Activated CD4-positive, alpha-beta memory T cell treated with anti-CD3 and anti-CD28 coated beads for 36 hours (primary cell): ENCODE data around the gene RERG. TPM values are rescaled to one million over a fixed set of nuclear protein-coding genes. Genes with fewer than 3 reads are reported as not detected.

ENCODE experiments used
- CTCF ChIA-PET: fragments of 350-600 bp; sonication (Branson Sonifier 250); formaldehyde crosslinking; loops from one replicate; lab custom pipeline; 2021; ENCODE audit warnings: antibody characterized with exemption, inconsistent platforms; lab: Charles Lee
- POLR2A ChIA-PET: fragments of 350-600 bp; sonication (Branson Sonifier 250); formaldehyde crosslinking; loops from one replicate; lab custom pipeline; 2021; ENCODE audit warnings: antibody characterized with exemption; lab: Charles Lee
- DNase-seq: peaks from one replicate; pipeline ENCODE4 v3.0.0-alpha.2; 2020
- H3K27ac Mint-ChIP-seq: one replicate; pipeline ENCODE4 v1.8.0; 2021; ENCODE audit warnings: mixed read lengths
- H3K27me3 Mint-ChIP-seq: one replicate; pipeline ENCODE4 v1.8.0; 2021; ENCODE audit warnings: mixed read lengths
- H3K36me3 Mint-ChIP-seq: one replicate; pipeline ENCODE4 v1.8.0; 2021; ENCODE audit warnings: mixed read lengths
- H3K4me1 Mint-ChIP-seq: one replicate; pipeline ENCODE4 v1.8.0; 2021; ENCODE audit warnings: low read depth, mixed read lengths
- H3K4me3 Mint-ChIP-seq: one replicate; pipeline ENCODE4 v1.8.0; 2021; ENCODE audit warnings: mild to moderate bottlenecking, mixed read lengths
- H3K9me3 Mint-ChIP-seq: one replicate; pipeline ENCODE4 v1.8.0; 2021; ENCODE audit warnings: mixed read lengths
- intact Hi-C: fragments of 100-400 bp; cut with micrococcal nuclease; formaldehyde crosslinking; loops from one replicate; pipeline ENCODE4 v1.15.1; 2023
- total RNA-seq, 2 experiments: library from RNA; stranded (reverse); gene quantifications; one replicate each; pipeline ENCODE4 v1.2.3, GENCODE V29; 2021

Gene RERG, protein sequence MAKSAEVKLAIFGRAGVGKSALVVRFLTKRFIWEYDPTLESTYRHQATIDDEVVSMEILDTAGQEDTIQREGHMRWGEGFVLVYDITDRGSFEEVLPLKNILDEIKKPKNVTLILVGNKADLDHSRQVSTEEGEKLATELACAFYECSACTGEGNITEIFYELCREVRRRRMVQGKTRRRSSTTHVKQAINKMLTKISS
- total RNA-seq, result not detected

DNA sequence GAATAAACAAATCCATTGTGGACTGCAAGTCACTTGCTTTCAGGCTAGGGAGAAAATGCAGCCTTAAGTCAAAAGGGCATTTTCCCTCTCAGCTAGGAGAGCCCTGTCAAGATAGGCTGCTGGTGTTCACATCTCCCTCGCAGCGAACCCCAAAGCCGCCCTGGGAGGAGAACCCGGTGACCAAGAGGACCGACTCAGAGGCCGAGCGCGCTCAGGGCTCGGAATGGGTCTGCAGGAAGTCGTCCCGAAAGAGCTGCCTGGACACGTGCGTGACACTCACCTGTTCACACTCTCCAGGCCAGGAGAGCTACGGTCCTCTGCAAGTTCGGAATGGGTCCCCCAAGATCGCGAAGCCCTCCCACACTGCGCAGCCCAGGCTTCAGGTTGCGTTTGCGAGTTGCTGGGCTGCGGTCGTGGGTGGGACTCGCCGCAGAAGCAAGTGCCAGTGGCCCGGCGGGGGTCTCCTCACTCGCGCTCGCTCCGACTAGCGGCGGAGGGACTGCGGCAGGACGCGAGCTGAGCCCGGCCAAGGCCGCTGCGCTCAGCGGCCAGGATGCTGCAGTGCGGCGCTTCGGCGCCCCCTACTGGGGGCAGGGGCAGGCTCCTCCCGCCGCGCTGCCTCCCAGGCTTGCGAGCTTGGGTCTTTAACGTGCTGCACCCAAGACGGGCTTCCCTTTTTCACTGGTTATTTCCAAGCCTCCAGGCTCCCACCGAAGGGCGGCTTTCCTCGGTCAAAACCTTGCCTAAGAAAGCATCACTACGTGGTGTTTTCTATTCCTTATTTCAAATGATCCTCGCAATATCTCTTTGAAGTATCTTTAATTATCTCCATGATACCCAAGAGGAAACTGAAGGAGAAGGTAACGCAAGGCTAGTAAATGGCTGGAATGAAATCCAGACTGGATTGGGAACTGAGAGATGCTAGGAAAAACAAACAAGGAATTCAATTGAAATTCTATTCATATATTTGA, at the start of gene RERG:
Gene RERG (minus strand): TSS at position 503 of the 971 bp plus-strand sequence. CDS start 3,928 bp downstream, outside the sequence.
- POLR2A ChIA-PET, result no interaction called here
- Mint-ChIP-seq H3K4me3 (peak within 1 kb of the TSS; percentile 55), H3K36me3 (no peaks in the 10 kb centered on the region), H3K4me1 (no peaks in the 10 kb centered on the region), H3K9me3 (no peaks in the 10 kb centered on the region), H3K27ac (no peak within 1 kb of the TSS), H3K27me3 (peaks cover 19% of the 10 kb centered on the region)
- DNase-seq, result peak; percentile 79
- CTCF ChIA-PET, result interaction anchor here (0.6 to 4.3 kb wide), 45 partner anchors 8 to 543 kb away, joined by 3 to 47 read pairs (median 4); no protein-coding TSS in a partner anchor
- intact Hi-C loops, result loop anchor here (1.0 to 2.0 kb wide), 4 partner anchors 70 to 498 kb away; no protein-coding TSS in a partner anchor

DNA sequence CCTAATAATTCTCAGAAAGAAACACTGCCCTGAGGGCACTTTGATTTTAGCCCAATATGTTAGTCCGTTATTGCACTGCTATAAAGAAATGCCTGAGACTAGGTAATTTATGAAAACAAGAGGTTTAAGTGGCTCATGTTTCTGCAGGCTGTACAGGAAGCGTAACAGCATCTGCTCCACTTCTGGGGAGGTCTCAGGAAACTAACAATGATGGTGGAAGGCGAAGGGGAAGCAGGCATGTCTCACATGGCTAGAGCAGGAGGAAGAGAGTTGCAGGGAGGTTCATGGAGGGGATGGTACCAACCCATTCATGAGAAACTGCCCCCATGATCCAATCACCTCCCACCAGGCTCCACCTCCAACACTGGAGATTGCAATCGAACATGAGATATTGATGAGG, 49.4 kb upstream of the RERG start:
- CTCF ChIA-PET, result interaction anchor here (0.8 to 2.0 kb wide), 2 partner anchors 50 to 319 kb away, joined by 3 to 15 read pairs; partner anchors contain the start of gene RERG

DNA sequence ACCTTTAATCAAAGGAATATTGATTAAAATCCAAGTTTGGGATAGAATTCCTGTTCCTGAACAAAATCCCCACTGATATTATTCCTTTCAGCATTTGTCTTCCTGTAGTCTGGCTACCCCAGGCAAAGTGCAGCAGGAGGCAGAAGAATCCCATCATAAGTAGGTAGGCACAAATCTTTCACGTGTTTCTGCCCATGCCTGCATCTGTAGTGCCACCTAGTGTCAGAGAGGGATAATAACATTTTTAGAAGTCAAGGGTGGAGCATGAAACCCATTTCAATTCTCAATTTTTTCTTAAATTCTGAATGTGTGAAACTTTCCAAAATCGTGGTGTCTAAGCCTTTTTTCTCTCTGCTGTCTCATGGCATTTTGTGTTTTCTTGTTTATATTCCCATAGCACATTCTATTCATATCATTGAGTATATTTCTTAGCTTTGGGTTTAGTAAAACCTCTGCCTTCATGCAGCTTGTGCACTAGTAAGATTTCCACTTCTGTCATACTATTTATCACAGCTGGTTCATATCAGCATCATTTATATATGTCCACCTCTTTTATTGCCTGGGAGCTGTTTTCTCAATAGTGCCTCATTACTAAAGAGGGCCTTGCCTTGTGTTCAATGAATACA, 47.8 kb upstream of the RERG start:
- POLR2A ChIA-PET, result no interaction called here
- H3K36me3 Mint-ChIP-seq, result no peaks in the 10 kb centered on the region
- H3K9me3 Mint-ChIP-seq, result no peaks in the 10 kb centered on the region
- H3K27ac Mint-ChIP-seq, result no peak overlapping the region
- CTCF ChIA-PET, result interaction anchor here (0.6 to 2.0 kb wide), 16 partner anchors 8 to 639 kb away, joined by 3 to 17 read pairs (median 4); partner anchors contain the start of gene RERG
- no peak overlapping the region for H3K4me3 Mint-ChIP-seq
- intact Hi-C loops, result loop anchor here (1.0 to 5.0 kb wide), 2 partner anchors 42 to 547 kb away; no protein-coding TSS in a partner anchor
- peaks cover 2% of the 10 kb centered on the region for H3K27me3 Mint-ChIP-seq
- no peaks in the 10 kb centered on the region for H3K4me1 Mint-ChIP-seq
- peak; percentile 45 for DNase-seq

More for the DNA sequence above, 49.4 kb upstream of the RERG start:
- intact Hi-C loops, result loop anchor here (10.0 kb wide), 1 partner anchor 584 kb away; no protein-coding TSS in a partner anchor
- Mint-ChIP-seq H3K4me1 (peaks cover 2% of the 10 kb centered on the region), H3K27me3 (peaks cover 2% of the 10 kb centered on the region), H3K9me3 (no peaks in the 10 kb centered on the region), H3K4me3 (no peak overlapping the region), H3K27ac (no peak overlapping the region), H3K36me3 (no peaks in the 10 kb centered on the region)
- DNase-seq, result no peak
- POLR2A ChIA-PET, result no interaction called here

DNA sequence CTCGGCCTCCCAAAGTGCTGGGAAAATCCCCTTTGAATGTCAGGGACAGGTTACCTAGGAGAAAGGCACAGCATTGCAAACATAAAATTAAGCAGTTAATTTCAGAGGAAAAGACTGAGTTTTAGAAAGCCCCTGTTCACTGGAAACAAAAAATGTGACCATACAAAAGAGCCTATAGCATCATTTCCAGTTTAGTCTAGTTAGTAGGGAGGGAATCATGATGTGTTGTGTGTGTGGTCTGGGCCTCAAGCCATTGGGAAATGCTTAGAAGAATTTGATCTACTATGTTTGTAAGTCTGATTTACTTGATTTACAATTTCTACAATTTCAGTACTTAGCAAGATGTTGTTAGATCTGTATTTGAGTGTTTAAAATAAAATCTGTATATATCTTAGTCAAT, 47.1 kb upstream of the RERG start:
- H3K4me1 Mint-ChIP-seq, result no peaks in the 10 kb centered on the region
- CTCF ChIA-PET, result no interaction called here
- intact Hi-C loops, result loop anchor here (5.0 kb wide), 1 partner anchor 546 kb away; no protein-coding TSS in a partner anchor
- H3K36me3 Mint-ChIP-seq, result no peaks in the 10 kb centered on the region
- DNase-seq, result no peak
- POLR2A ChIA-PET, result no interaction called here
- no peaks in the 10 kb centered on the region for H3K27me3 Mint-ChIP-seq
- H3K27ac Mint-ChIP-seq, result no peak overlapping the region
- no peaks in the 10 kb centered on the region for H3K9me3 Mint-ChIP-seq
- no peak overlapping the region for H3K4me3 Mint-ChIP-seq

DNA sequence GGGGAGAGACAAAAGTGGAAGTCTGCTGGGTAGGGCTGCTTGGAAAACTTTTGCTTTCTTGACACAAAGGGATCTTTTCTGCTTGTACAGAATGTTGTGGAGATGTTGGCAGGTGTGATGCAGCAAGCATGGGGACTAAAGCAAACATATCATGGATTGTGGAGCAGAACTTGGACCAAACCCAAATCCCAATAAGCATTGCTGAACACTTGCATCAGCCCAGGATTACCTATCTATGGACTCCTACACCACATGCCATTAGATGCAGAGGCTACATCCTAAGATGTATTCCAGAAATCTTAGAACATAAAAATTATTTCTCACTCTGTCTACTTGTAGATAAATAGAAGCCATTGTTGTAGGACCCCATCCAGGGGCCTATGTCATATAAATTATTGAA, 44.7 kb upstream of the RERG start:
- ChIA-PET CTCF (interaction anchor here (0.5 to 1.7 kb wide), 3 partner anchors 10 to 636 kb away, joined by 3 to 7 read pairs (median 4); no protein-coding TSS in a partner anchor), POLR2A (no interaction called here)
- Mint-ChIP-seq H3K27ac (no peak overlapping the region), H3K4me3 (no peak overlapping the region), H3K36me3 (no peaks in the 10 kb centered on the region), H3K27me3 (no peaks in the 10 kb centered on the region), H3K4me1 (no peaks in the 10 kb centered on the region), H3K9me3 (no peaks in the 10 kb centered on the region)
- intact Hi-C loops, result loop anchor here (5.0 kb wide), 1 partner anchor 544 kb away; no protein-coding TSS in a partner anchor
- DNase-seq, result no peak

DNA sequence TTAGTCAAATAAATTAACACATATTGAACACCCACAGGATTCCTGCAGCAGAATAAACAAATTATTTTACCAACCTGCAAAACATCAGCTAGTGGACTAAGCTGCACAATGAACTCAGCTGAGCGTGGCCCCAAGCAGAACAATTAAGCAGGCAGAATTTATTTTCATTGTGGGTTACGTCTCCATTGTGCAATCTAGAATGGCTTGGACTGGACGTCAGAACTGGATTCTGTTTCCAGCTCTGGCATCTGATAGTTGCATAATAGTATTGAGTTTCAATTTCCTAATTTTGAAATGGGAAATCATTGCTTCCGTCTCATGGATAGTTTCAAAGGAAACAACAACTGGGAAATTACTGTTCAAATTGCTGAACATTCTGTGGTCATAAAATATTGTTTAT, 35.5 kb upstream of the RERG start:
- H3K9me3 Mint-ChIP-seq, result peaks cover 9% of the 10 kb centered on the region
- H3K4me3 Mint-ChIP-seq, result no peak overlapping the region
- CTCF ChIA-PET, result no interaction called here

DNA sequence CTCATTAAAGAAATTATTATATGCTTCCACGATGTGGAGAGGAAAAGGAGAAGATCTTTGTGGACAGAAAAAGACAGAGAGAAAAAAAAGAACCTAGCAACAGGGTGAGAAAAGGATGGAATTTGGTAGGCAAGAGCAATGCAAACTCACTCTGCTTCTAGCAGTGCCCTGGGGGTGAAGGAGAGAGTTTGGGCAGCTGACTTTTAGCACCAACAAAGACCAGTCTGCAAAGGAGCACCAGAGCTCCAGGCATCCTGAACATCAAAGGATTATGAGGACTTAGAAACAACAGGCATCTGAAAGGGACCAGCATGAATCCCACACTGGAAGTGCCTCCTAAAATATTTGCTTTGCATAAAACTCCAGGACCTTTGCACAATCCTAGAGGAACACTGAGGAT, 32.8 kb upstream of the RERG start:
- no peaks in the 10 kb centered on the region for H3K4me1 Mint-ChIP-seq
- CTCF ChIA-PET, result interaction anchor here (0.6 kb wide), 2 partner anchors 23 to 73 kb away, joined by 3 to 4 read pairs; no protein-coding TSS in a partner anchor
- no peak for DNase-seq
- no peak overlapping the region for H3K27ac Mint-ChIP-seq
- peaks cover 9% of the 10 kb centered on the region for H3K9me3 Mint-ChIP-seq
- no peak overlapping the region for H3K4me3 Mint-ChIP-seq
- H3K36me3 Mint-ChIP-seq, result no peaks in the 10 kb centered on the region
- intact Hi-C loops, result no loop called here
- H3K27me3 Mint-ChIP-seq, result peaks cover 39% of the 10 kb centered on the region
- POLR2A ChIA-PET, result no interaction called here

More for the DNA sequence above, 35.5 kb upstream of the RERG start:
- H3K36me3 Mint-ChIP-seq, result no peaks in the 10 kb centered on the region
- DNase-seq, result no peak
- no peaks in the 10 kb centered on the region for H3K4me1 Mint-ChIP-seq
- no peak overlapping the region for H3K27ac Mint-ChIP-seq
- intact Hi-C loops, result no loop called here
- POLR2A ChIA-PET, result no interaction called here
- H3K27me3 Mint-ChIP-seq, result peaks cover 28% of the 10 kb centered on the region

DNA sequence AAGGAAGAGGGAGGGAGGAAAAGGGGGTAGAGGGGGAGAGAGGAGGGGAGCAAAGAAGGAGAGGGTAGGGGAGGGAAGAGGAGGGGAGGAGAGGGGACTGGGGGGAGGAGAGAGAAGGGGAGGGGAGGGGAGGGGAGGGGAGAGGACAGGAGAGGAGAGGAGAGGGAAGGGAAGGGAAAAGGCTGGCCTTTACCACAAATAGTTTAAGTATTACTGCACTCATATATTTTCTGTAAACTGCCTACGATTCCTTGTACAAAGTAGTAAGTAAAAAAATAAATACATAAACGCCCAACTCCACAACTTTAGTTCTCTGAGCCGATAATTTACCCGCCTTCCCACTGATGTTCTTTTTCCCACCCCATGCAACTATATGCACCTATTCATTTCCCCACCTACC, 23.7 kb upstream of the RERG start:
- intact Hi-C loops, result no loop called here
- POLR2A ChIA-PET, result no interaction called here

DNA sequence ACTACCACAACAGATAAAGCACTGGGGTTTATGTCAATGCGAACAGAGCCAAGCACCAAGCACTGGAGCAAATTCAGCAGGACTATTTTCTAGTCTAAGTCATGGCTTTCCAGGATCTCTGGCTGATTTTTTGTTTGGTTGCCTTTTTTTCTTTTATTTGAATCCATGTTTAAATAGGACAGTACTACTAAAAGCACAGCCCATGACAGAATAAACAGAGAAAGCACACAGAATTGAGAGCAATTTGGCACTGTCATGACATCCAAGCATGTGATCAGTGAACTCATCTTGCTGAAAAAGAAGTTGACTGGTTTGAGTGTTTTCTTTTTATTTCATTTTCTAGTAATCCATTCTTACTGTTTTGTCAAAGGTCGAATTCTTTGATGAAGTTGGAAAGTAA, 23.1 kb upstream of the RERG start:
- Mint-ChIP-seq H3K9me3 (no peaks in the 10 kb centered on the region), H3K4me1 (no peaks in the 10 kb centered on the region), H3K36me3 (peaks cover 4% of the 10 kb centered on the region), H3K27me3 (peaks cover 49% of the 10 kb centered on the region), H3K27ac (no peak overlapping the region), H3K4me3 (no peak overlapping the region)
- no peak for DNase-seq
- CTCF ChIA-PET, result no interaction called here
- intact Hi-C loops, result no loop called here
- POLR2A ChIA-PET, result no interaction called here

More for the DNA sequence above, 23.7 kb upstream of the RERG start:
- no peak for DNase-seq
- H3K9me3 Mint-ChIP-seq, result no peaks in the 10 kb centered on the region
- no peak overlapping the region for H3K4me3 Mint-ChIP-seq
- peaks cover 48% of the 10 kb centered on the region for H3K27me3 Mint-ChIP-seq
- H3K27ac Mint-ChIP-seq, result no peak overlapping the region
- peaks cover 4% of the 10 kb centered on the region for H3K36me3 Mint-ChIP-seq
- H3K4me1 Mint-ChIP-seq, result no peaks in the 10 kb centered on the region
- CTCF ChIA-PET, result no interaction called here

DNA sequence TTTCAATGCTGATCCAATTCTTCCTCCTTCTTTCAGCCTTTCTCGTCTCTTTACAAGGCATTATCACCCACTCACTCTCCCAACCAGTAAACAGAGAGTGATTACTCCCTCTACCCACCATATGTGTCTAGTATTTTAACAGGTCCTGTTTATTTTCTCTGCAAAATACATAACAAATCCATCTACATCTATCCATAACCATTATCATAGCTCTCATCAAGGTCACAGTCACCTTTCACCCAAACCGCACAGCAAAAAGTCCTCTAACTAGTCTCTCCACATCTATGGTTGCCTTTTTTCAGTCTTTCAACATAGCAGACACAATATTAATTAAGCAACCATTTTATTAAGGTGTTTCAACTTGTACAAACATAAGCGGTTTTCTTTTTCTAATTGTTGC, 21.9 kb upstream of the RERG start:
- Mint-ChIP-seq H3K4me1 (no peaks in the 10 kb centered on the region), H3K9me3 (no peaks in the 10 kb centered on the region), H3K27ac (no peak overlapping the region), H3K4me3 (no peak overlapping the region), H3K36me3 (peaks cover 4% of the 10 kb centered on the region), H3K27me3 (peaks cover 49% of the 10 kb centered on the region)
- no peak for DNase-seq
- ChIA-PET CTCF (interaction anchor here (0.9 kb wide), 1 partner anchor 22 kb away, joined by 3 read pairs; the partner anchor contains the start of gene RERG), POLR2A (no interaction called here)
- intact Hi-C loops, result no loop called here

DNA sequence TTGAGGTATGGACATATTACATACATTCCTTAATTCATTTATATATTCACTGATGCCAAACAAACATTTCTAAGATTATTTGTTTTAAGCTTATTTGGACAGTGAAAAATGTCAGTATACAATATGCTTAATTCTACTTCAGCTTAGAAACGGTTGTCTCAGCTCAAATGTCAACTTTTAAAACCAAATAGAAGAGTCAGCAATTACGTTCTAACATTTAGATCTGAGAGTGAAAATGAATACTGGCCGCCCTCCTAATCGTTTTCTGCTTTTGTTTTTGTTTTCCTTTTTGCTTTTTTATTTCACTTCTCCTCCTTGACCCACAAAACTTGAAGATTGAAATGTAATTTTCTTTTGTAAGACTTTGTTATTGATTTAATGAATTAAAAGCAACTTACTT, 19.7 kb upstream of the RERG start:
- H3K4me3 Mint-ChIP-seq, result no peak overlapping the region
- H3K27ac Mint-ChIP-seq, result no peak overlapping the region
- no peaks in the 10 kb centered on the region for H3K4me1 Mint-ChIP-seq

More for the DNA sequence above, 19.7 kb upstream of the RERG start:
- no peak for DNase-seq
- H3K36me3 Mint-ChIP-seq, result no peaks in the 10 kb centered on the region
- ChIA-PET POLR2A (no interaction called here), CTCF (interaction anchor here (0.7 kb wide), 1 partner anchor 19 kb away, joined by 4 read pairs; the partner anchor contains the start of gene RERG)
- H3K9me3 Mint-ChIP-seq, result no peaks in the 10 kb centered on the region
- peaks cover 43% of the 10 kb centered on the region for H3K27me3 Mint-ChIP-seq
- intact Hi-C loops, result no loop called here
